RPMI8226 (cell line): ENCODE measurements around the gene TMEM252.

Experiments
- DNase-seq: peaks from one replicate; pipeline ENCODE4 v3.0.0-alpha.2; 2015

Gene TMEM252

GRCh38 chr9:68496356-68496755 lies 44.3 kb downstream of the TMEM252 start:
- no peak for DNase-seq

- no peak for DNase-seq
Observed at GRCh38 chr9:68495247-68495646, 45.4 kb downstream of the TMEM252 start.

GRCh38 chr9:68493958-68494577 lies 46.6 kb downstream of the TMEM252 start:
- DNase-seq, result no peak

GRCh38 chr9:68493541-68493940 lies 47.1 kb downstream of the TMEM252 start:
- DNase-seq, result no peak

GRCh38 chr9:68492806-68493205 lies 47.9 kb downstream of the TMEM252 start:
- no peak for DNase-seq

GRCh38 chr9:68489646-68490045 lies 51.0 kb downstream of the TMEM252 start:
- DNase-seq, result no peak

GRCh38 chr9:68488126-68488525 lies 52.6 kb downstream of the TMEM252 start:
- no peak for DNase-seq
